Right lobe of liver (tissue), 6 donors: ENCODE results near the gene EML3. TPM values are rescaled to one million over a fixed set of nuclear protein-coding genes. Genes with fewer than 3 reads are reported as not detected.

ENCODE experiments used
- ATAC-seq, 4 donors: fragments of 200-7000 bp; cut with Tn5 transposase; one replicate each; pipeline ENCODE4 v1.9.1; 2020; ENCODE audit warnings: mild to moderate bottlenecking in 4 of 4, moderate library complexity in 4 of 4
- DNase-seq, 3 donors: peaks; one replicate each; pipeline ENCODE4 v3.0.0-alpha.2; 2020
- H3K27ac ChIP-seq, 3 donors: fragments of 200-600 bp; one replicate each; pipeline ENCODE4 v1.8.0; 2022
- H3K27me3 ChIP-seq, 2 donors: fragments of 200-600 bp; one replicate each; pipeline ENCODE4 v1.8.0; 2022
- H3K36me3 ChIP-seq, 4 donors: fragments of 200-600 bp; sonication (generic) in 1 of 4; one replicate each; pipeline versions ENCODE4 v1.5.1 to v1.8.0; 2017 to 2022; ENCODE audit warnings: control low read depth in 1 of 4
- H3K4me1 ChIP-seq, 4 donors: fragments of 200-600 bp; sonication (generic) in 1 of 4; one replicate each; pipeline versions ENCODE4 v1.5.1 to v1.8.0; 2017 to 2022; ENCODE audit warnings: control low read depth in 1 of 4
- H3K4me3 ChIP-seq, 3 donors: fragments of 200-600 bp; one replicate each; pipeline ENCODE4 v1.8.0; 2022
- H3K9me3 ChIP-seq, 4 donors: fragments of 200-600 bp; sonication (generic) in 1 of 4; one replicate each; pipeline versions ENCODE4 v1.5.1 to v1.8.0; 2017 to 2022; ENCODE audit warnings: control low read depth in 1 of 4
- CTCF ChIP-seq, 4 donors: fragments of 200-600 bp in 3 of 4; fragments of 450-650 bp in 1 of 4; IDR thresholded peaks; one replicate each; pipeline versions ENCODE4 v1.5.1 to v1.8.0; 2016 to 2022; ENCODE audit warnings: antibody characterized with exemption in 4 of 4, mild to moderate bottlenecking in 2 of 4
- POLR2A ChIP-seq: fragments of 450-650 bp; IDR thresholded peaks from one replicate; pipeline ENCODE4 v1.6.1; 2017; ENCODE audit warnings: antibody characterized with exemption, mild to moderate bottlenecking
- WGBS: methylation state at CpG from one replicate; pipeline ENCODE4 v1.1.6; 2018; ENCODE audit warnings: low coverage, low lambda C conversion rate; ENCODE audit not compliant: insufficient coverage; ENCODE audit errors: missing lambda C conversion rate; 5-methylcytosine and 5-hydroxymethylcytosine counted together
- intact Hi-C, 2 donors: fragments of 100-400 bp; cut with DNase I; formaldehyde crosslinking; loops; one replicate each; pipeline versions ENCODE4 v1.11.2 to v1.14.1; 2022
- total RNA-seq, 6 experiments: library from RNA; depleted of rRNA in 2 of 6; stranded (reverse); fragments of >200 nt in 2 of 6; fragmentation: NEBNext Ultra II Directional in 3 of 6; extraction: Animal tissue kit (Norgen Biotek cat#: 25700) in 3 of 6; gene quantifications; one replicate each; pipeline versions ENCODE4 v1.1.0 to v1.2.4, GENCODE V29; 2016 to 2023
- donor health status: DM: no; HTN: yes; CAD: no.
- donor health status: DM: no; HTN: no; CAD: no.
- donor health status: DM: no; HTN: no; CAD: no.
- donor health status: DM: no; HTN: yes; CAD: no.
- donor health status: DM: no; HTN: yes; CAD: no.

The EML3 gene
- total RNA-seq, 6 experiments from 2014 or later = 19.1 to 36.4 (median 22.7) TPM

- TF ChIP-seq POLR2A (no peak), CTCF (IDR thresholded peaks at IDR 0.05) (no peak)
- intact Hi-C loops = no loop called here
- peak overlapping the region; percentile 59 to 74 (median 63) for H3K4me3 ChIP-seq
- no peak for ATAC-seq
- H3K9me3 ChIP-seq = no peaks in the 10 kb centered on the region
- 45% methylated on average over 8 of the region's 17 CpGs for WGBS
- peak in 2 of 3 donors; percentile 45 to 61 for DNase-seq
- H3K27me3 ChIP-seq = no peaks in the 10 kb centered on the region
- peak overlapping the region; percentile 96 to 100 (median 99) for H3K27ac ChIP-seq
- peaks cover 0 to 57% (median 20%) of the 10 kb centered on the region in 4 donors for H3K36me3 ChIP-seq
- H3K4me1 ChIP-seq = peaks cover 0 to 21% (median 0%) of the 10 kb centered on the region in 4 donors
Measured at GRCh38 chr11:62575156-62575555, 37.4 kb downstream of the EML3 start.

- Histone ChIP-seq H3K4me1 (peaks cover 0 to 21% (median 0%) of the 10 kb centered on the region in 4 donors), H3K36me3 (peaks cover 0 to 57% (median 23%) of the 10 kb centered on the region in 4 donors), H3K27ac (peak overlapping the region; percentile 96 to 100 (median 99)), H3K27me3 (no peaks in the 10 kb centered on the region), H3K9me3 (no peaks in the 10 kb centered on the region), H3K4me3 (peak overlapping the region; percentile 59 to 74 (median 63))
- TF ChIP-seq CTCF (IDR thresholded peaks at IDR 0.05) (no peak), POLR2A (no peak)
- intact Hi-C loops = no loop called here
- under 1% methylated on average over 19 of the region's 33 CpGs for WGBS
- DNase-seq (peak; percentile 42 to 69 (median 64)), ATAC-seq (peak; percentile 15 to 39 (median 35))
Measured at GRCh38 chr11:62574363-62575071, 38.1 kb downstream of the EML3 start.

- H3K36me3 ChIP-seq = peaks cover 0 to 55% (median 23%) of the 10 kb centered on the region in 4 donors
- H3K4me3 ChIP-seq = peak within 1 kb of the TSS; percentile 74 to 94 (median 86)
- H3K4me1 ChIP-seq = peaks cover 0 to 21% (median 0%) of the 10 kb centered on the region in 4 donors
- intact Hi-C loops = no loop called here
- H3K27me3 ChIP-seq = no peaks in the 10 kb centered on the region
- no peaks in the 10 kb centered on the region for H3K9me3 ChIP-seq
- DNase-seq (peak; percentile 98 to 99 (median 99)), ATAC-seq (peak; percentile 90 to 95 (median 94))
- peak within 1 kb of the TSS; percentile 96 to 100 (median 99) for H3K27ac ChIP-seq
- peak; percentile 83 for TF ChIP-seq POLR2A
- TF ChIP-seq CTCF (IDR thresholded peaks at IDR 0.05) = no peak
- WGBS = 1% methylated on average over 23 of the region's 46 CpGs
Measured at GRCh38 chr11:62573592-62574362, 38.8 kb downstream of the EML3 start, which contains the start of gene EEF1G. TSS of gene EEF1G (minus strand) at chr11:62573891. CDS start at chr11:62573842, 49 bp downstream.

- peak in 2 of 4 donors; percentile 0 to 10 for ATAC-seq
- intact Hi-C loops = no loop called here
- Histone ChIP-seq H3K27ac (peak overlapping the region; percentile 47 to 79 (median 69)), H3K4me1 (peaks cover 0 to 21% (median 0%) of the 10 kb centered on the region in 4 donors), H3K36me3 (peaks cover 0 to 53% (median 23%) of the 10 kb centered on the region in 4 donors), H3K9me3 (no peaks in the 10 kb centered on the region), H3K4me3 (peak overlapping the region; percentile 74 to 94 (median 86)), H3K27me3 (no peaks in the 10 kb centered on the region)
- under 1% methylated on average over 33 of the region's 33 CpGs for WGBS
- TF ChIP-seq POLR2A = no peak
- TF ChIP-seq CTCF (IDR thresholded peaks at IDR 0.05) = no peak
- peak in 2 of 3 donors; percentile 40 to 59 for DNase-seq
Measured at GRCh38 chr11:62573006-62573591, 39.5 kb downstream of the EML3 start.
